ENCODE data around the gene CDH16.
"Not testable (repeated sequence)": the region's sequence is repeated elsewhere in the genome, so short reads cannot be mapped to it uniquely, and the experiment has no call there.

Gene CDH16

DNA sequence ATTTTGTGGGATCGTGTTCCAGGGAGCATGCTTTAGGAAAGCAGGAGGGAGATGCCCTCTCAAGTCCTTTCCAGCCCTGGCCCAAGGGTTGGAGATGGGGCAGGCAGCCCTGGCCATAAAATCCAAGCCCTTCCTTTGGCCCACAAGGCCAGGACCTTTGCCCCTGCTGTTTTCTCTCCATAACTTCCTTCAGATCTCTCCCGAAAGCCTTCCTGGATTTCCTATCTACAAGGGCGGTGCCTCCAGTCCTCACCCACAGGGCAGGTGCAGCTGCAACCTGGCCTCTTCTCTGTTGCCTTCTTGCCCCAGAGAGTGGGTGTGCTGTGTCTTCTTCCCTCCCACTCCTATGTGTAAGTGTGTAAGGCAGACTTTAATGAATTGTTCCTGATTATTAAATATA is 46.8 kb downstream of the CDH16 start:
- TF ChIP-seq, protein P1, sequence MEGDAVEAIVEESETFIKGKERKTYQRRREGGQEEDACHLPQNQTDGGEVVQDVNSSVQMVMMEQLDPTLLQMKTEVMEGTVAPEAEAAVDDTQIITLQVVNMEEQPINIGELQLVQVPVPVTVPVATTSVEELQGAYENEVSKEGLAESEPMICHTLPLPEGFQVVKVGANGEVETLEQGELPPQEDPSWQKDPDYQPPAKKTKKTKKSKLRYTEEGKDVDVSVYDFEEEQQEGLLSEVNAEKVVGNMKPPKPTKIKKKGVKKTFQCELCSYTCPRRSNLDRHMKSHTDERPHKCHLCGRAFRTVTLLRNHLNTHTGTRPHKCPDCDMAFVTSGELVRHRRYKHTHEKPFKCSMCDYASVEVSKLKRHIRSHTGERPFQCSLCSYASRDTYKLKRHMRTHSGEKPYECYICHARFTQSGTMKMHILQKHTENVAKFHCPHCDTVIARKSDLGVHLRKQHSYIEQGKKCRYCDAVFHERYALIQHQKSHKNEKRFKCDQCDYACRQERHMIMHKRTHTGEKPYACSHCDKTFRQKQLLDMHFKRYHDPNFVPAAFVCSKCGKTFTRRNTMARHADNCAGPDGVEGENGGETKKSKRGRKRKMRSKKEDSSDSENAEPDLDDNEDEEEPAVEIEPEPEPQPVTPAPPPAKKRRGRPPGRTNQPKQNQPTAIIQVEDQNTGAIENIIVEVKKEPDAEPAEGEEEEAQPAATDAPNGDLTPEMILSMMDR (conservative IDR thresholded peaks at IDR 0.05): no peak
- no peak overlapping the region for H3K27ac ChIP-seq

DNA sequence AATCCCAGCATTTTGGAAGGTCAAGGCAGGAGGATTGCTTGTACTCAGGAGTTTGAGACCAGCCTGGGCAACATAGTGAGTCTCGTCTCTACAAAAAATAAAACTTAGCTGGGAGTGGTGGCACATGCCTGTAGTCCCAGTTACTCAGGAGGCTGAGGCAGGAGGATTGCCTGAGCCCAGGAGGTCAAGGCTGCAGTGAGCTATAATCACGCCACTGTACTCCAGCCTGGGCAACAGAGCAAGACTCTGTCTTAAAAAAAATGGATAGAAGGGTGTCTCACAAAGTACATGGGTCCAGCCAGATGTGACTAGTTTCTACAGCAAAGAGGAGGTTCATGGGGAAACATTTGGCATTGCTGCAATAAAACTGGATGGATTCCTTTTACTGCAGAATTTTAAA is 47.3 kb downstream of the CDH16 start:
- not testable (repeated sequence) for H3K27ac ChIP-seq

DNA sequence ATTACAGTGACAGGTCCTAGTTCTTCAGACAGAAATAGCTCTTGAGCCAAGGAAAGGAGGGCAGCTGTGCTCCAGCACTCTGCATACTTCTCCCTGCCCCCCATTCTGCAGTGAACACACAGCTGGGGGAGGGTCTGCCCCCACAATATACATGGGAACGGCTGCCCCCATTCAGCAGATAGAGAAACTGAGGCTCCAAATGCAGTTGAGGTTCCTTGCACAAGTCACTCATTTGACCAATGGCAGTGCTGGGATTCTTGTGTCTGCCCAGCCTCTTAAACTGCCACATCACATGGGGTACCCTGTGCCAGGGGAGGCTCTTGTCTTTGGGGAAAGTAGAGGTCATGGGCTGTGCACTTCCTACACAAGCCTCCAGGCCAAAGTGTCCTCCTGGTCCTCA is 49.3 kb downstream of the CDH16 start:
- H3K27ac ChIP-seq: no peak overlapping the region
- TF ChIP-seq, protein P1 (conservative IDR thresholded peaks at IDR 0.05): no peak

DNA sequence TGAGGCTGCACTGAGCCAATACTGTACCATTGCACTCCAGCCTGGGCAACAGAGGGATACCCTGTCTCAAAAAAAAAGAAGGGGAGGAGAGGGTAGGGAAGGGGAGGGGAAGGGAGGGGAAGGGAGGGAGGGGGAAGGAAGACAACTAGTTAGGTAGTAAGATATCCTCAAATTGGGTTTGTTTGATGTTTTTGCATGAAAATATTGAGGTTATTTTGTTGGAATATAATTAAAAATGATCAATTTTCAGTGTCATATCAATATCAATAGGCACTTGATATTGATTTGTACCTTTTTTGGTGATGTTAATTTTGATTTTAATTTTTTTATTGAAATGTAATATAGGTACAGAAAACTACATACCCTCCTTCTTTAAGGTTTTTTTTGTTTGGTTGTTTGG is 55.0 kb downstream of the CDH16 start:
- H3K27ac ChIP-seq: no peak overlapping the region
- TF ChIP-seq, protein P1 (conservative IDR thresholded peaks at IDR 0.05): no peak

DNA sequence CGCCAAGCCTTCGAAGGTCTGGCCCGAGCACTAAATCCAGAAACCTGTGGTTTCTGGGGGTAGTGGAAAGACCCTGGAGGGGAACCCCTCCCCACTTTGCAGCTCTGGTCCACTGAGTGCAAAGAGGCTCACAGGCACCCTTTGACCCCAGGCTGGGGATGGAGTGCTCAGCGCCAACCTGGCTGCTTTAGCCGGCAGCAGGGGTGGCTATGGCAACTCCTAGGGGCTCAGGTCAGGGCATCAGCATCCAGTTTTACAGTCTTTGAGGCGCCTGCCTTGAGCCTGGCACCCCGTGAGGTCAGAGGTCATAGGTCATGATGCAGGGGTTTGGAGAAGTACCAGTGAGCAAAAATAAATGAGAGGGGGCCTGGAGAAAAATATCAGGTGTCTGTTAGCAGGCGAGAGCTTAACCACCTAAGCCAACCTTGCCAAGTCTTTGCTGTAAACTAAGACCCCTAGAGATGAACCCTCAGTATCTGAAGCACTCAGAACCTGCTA is 56.6 kb downstream of the CDH16 start:
- no peak overlapping the region for H3K27ac ChIP-seq
- TF ChIP-seq, protein P1 (conservative IDR thresholded peaks at IDR 0.05): no peak

DNA sequence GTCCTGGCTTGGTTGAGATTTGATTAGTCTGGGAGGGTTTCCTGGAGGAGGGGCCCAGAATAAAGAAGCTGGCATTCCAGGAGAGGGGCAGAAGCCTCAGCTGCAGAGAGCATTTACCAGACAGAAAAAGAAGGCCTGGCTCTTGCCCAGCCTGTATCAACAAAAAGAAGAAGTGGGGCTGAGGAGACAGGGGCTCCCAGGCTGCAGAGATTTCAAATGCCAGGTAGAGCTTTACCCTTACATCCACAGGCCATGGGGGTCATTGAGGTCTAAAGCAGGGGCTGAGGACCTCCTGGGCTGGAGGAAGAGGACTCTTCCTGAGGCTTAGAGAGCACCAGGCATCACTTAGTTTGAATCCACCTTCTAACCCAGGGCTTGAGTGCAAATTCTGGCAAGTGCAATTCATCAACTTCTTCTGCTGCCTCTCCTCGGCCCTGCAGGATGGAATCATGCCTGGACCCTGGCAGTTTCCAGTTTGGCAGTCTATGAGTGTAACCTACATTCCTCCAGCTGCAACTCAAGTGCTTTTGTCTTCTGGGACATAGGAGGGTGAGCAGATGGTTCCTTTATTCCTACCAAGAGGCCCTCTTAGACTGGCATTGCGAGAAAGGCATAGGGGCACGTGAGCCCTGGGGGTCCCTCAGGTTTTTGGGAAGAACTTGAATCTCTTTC is 59.2 kb downstream of the CDH16 start:
- H3K27ac ChIP-seq: no peak overlapping the region
- TF ChIP-seq, protein P1 (conservative IDR thresholded peaks at IDR 0.05): no peak

DNA sequence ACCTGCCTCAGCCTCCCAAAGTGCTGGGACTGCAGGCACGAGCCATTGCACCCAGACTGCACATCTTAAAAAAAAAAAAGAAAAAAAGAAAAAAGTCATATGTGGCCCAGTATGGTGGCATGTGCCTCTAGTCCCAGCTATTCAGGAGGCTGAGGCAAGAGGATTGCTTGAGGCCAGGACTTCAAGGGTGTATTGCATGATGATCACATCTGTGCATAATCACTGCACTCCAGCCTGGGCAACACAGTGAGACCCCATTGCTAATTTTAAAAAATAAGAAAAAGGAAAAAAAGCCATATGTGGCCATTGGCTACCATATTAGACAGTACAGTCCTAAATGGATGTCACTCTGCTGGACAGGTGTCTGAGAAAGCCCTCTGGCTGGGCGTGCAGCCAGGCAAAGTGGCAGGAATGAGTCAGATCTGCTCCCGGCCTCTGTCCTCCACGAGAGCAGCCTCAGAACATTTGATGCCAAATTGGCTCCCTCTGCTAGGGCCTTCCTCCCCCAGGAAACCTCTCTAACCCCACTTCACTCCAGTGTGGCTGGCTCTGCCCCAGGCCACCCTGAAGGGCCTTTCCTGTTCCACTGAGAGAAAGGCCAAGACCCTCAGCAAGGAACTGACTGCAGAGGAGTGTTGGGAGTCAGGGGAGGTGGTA is 59.8 kb downstream of the CDH16 start:
- TF ChIP-seq, protein P1 (conservative IDR thresholded peaks at IDR 0.05): no peak
- H3K27ac ChIP-seq: no peak overlapping the region

Data from VCaP (cell line).